ENCODE data around the gene KDM4F. TPM values are rescaled to one million over a fixed set of nuclear protein-coding genes. Genes with fewer than 3 reads are reported as not detected.

Gene KDM4F
- total RNA-seq, 4 donors from 2014 or later: not detected

- Histone ChIP-seq H3K4me3 (replicated peaks in 1 of 3) (no peak overlapping the region), H3K27ac (no peak overlapping the region), H3K4me1 (no peaks in the 10 kb centered on the region), H3K36me3 (no peaks in the 10 kb centered on the region), H3K27me3 (peaks cover 3% of the 10 kb centered on the region), H3K9me3 (no peaks in the 10 kb centered on the region)
- WGBS, 2 donors: 88 to 97% methylated on average over 2 of the region's 2 CpGs
- intact Hi-C loops (cut with DNase I): no loop called here
- no peak for TF ChIP-seq POLR2A (IDR thresholded peaks at IDR 0.05)
- no peak for TF ChIP-seq CTCF (IDR thresholded peaks at IDR 0.05)
- no peak for DNase-seq
Measured at GRCh38 chr11:95054356-95054755, 5.1 kb downstream of the KDM4F start.

- WGBS, 2 donors: 39 to 42% methylated on average over 2 of the region's 2 CpGs
- no peak for TF ChIP-seq POLR2A (IDR thresholded peaks at IDR 0.05)
- TF ChIP-seq CTCF (IDR thresholded peaks at IDR 0.05): no peak
Measured at GRCh38 chr11:95055283-95055897, 6.2 kb downstream of the KDM4F start.

GRCh38 chr11:95057959-95058358 lies 8.7 kb downstream of the KDM4F start:
- Histone ChIP-seq H3K27me3 (peaks cover 3% of the 10 kb centered on the region), H3K36me3 (no peaks in the 10 kb centered on the region), H3K27ac (no peak overlapping the region), H3K9me3 (no peaks in the 10 kb centered on the region), H3K4me1 (no peaks in the 10 kb centered on the region), H3K4me3 (replicated peaks in 1 of 3) (no peak overlapping the region)
- 95 to 97% methylated on average over 8 of the region's 8 CpGs for WGBS, 2 donors
- intact Hi-C loops (cut with DNase I): no loop called here
- DNase-seq: no peak
- no peak for TF ChIP-seq CTCF (IDR thresholded peaks at IDR 0.05)

More at GRCh38 chr11:95055283-95055897, 6.2 kb downstream of the KDM4F start:
- H3K27me3 ChIP-seq: peaks cover 3% of the 10 kb centered on the region
- no peak for DNase-seq
- no peaks in the 10 kb centered on the region for H3K36me3 ChIP-seq
- no peak overlapping the region for H3K27ac ChIP-seq
- intact Hi-C loops (cut with DNase I): no loop called here
- no peaks in the 10 kb centered on the region for H3K4me1 ChIP-seq
- H3K4me3 ChIP-seq (replicated peaks in 1 of 3): no peak overlapping the region
- H3K9me3 ChIP-seq: no peaks in the 10 kb centered on the region

GRCh38 chr11:95058621-95059020 lies 9.4 kb downstream of the KDM4F start:
- 76 to 91% methylated on average over 1 of the region's 1 CpG for WGBS, 2 donors
- intact Hi-C loops (cut with DNase I): no loop called here
- Histone ChIP-seq H3K27ac (no peak overlapping the region), H3K4me3 (replicated peaks in 1 of 3) (no peak overlapping the region), H3K36me3 (no peaks in the 10 kb centered on the region), H3K9me3 (no peaks in the 10 kb centered on the region), H3K4me1 (no peaks in the 10 kb centered on the region), H3K27me3 (peaks cover 3% of the 10 kb centered on the region)
- no peak for TF ChIP-seq CTCF (IDR thresholded peaks at IDR 0.05)
- TF ChIP-seq POLR2A (IDR thresholded peaks at IDR 0.05): no peak
- DNase-seq: no peak

- H3K27me3 ChIP-seq: peaks cover 3% of the 10 kb centered on the region
- no peak overlapping the region for H3K27ac ChIP-seq
- no peak for DNase-seq
- WGBS, 2 donors: 86 to 88% methylated on average over 6 of the region's 6 CpGs
- H3K4me3 ChIP-seq (replicated peaks in 1 of 3): no peak overlapping the region
- intact Hi-C loops (cut with DNase I): no loop called here
- no peaks in the 10 kb centered on the region for H3K36me3 ChIP-seq
- no peak for TF ChIP-seq CTCF (IDR thresholded peaks at IDR 0.05)
- TF ChIP-seq POLR2A (IDR thresholded peaks at IDR 0.05): no peak
- no peaks in the 10 kb centered on the region for H3K4me1 ChIP-seq
- no peaks in the 10 kb centered on the region for H3K9me3 ChIP-seq
Measured at GRCh38 chr11:95059046-95059445, 9.8 kb downstream of the KDM4F start.
